Upper lobe of left lung (tissue), 6 donors: ENCODE data around the gene AEBP2. TPM values are rescaled to one million over a fixed set of nuclear protein-coding genes. Genes with fewer than 3 reads are reported as not detected.

ENCODE experiments used
- ATAC-seq, 2 donors: fragments of 200-7000 bp; cut with Tn5 transposase; one replicate each; pipeline ENCODE4 v1.9.1; 2022; ENCODE audit warnings: mild to moderate bottlenecking in 2 of 2, moderate library complexity in 2 of 2; ENCODE audit not compliant: low FRiP score in 2 of 2
- DNase-seq, 2 donors: peaks; one replicate each; pipeline ENCODE4 v3.0.0-alpha.2; 2019 to 2020
- H3K27ac ChIP-seq, 4 donors: fragments of 200-600 bp; sonication (generic); one replicate each; pipeline ENCODE4 v1.5.1; 2016 to 2019
- H3K27me3 ChIP-seq, 4 donors: fragments of 200-600 bp; sonication (generic); one replicate each; pipeline ENCODE4 v1.5.1; 2017 to 2019
- H3K36me3 ChIP-seq, 4 donors: fragments of 200-600 bp; sonication (generic); one replicate each; pipeline ENCODE4 v1.5.1; 2016 to 2019
- H3K4me1 ChIP-seq, 4 donors: fragments of 200-600 bp; sonication (generic); one replicate each; pipeline ENCODE4 v1.5.1; 2018 to 2019
- H3K4me3 ChIP-seq, 4 donors: fragments of 200-600 bp; sonication (generic); one replicate each; pipeline ENCODE4 v1.5.1; 2017 to 2019; ENCODE audit warnings: mild to moderate bottlenecking in 2 of 4, moderate library complexity in 1 of 4
- H3K9me3 ChIP-seq, 4 donors: fragments of 200-600 bp; sonication (generic); one replicate each; pipeline ENCODE4 v1.5.1; 2018 to 2019
- EP300 ChIP-seq, 4 donors: sonication (generic); formaldehyde crosslinking; IDR thresholded peaks; one replicate each; pipeline ENCODE4 v1.5.1; 2017; ENCODE audit warnings: antibody characterized with exemption in 4 of 4, control low read depth in 2 of 4
- POLR2A ChIP-seq, 4 donors: fragments of 450-650 bp; IDR thresholded peaks; one replicate each; pipeline ENCODE4 v1.5.1; 2016 to 2017; ENCODE audit warnings: antibody characterized with exemption in 4 of 4, mild to moderate bottlenecking in 2 of 4
- POLR2AphosphoS5 ChIP-seq, 2 donors: sonication (generic); formaldehyde crosslinking; IDR thresholded peaks; one replicate each; pipeline ENCODE4 v1.5.1; 2017; ENCODE audit warnings: antibody characterized with exemption in 2 of 2
- WGBS, 2 donors: methylation state at CpG; one replicate each; pipeline ENCODE4 v1.1.5; 2017 to 2018; 5-methylcytosine and 5-hydroxymethylcytosine counted together
- total RNA-seq, 6 donors: library from RNA; depleted of rRNA in 4 of 6; stranded (reverse); fragments of >200 nt in 4 of 6; gene quantifications; one replicate each; pipeline versions ENCODE4 v1.1.0 to v1.2.1, GENCODE V29; 2016 to 2021
- TF ChIP-seq, protein P1 (sequence below), 6 experiments: fragments of 450-650 bp in 4 of 6; fragments of 200-600 bp in 2 of 6; sonication (generic) in 2 of 6; IDR thresholded peaks; one replicate each; pipeline ENCODE4 v1.5.1; 2016 to 2019; ENCODE audit warnings: antibody characterized with exemption in 6 of 6
- donor health status: DM: no; HTN: no; CAD: no; lungs with moderate emphysema.
- donor health status: DM: no; HTN: yes; CAD: no; lungs with severe emphysema.

AEBP2 gene
- total RNA-seq, 6 donors from 2014 or later: 27.7 to 73.9 (median 40.6) TPM

DNA sequence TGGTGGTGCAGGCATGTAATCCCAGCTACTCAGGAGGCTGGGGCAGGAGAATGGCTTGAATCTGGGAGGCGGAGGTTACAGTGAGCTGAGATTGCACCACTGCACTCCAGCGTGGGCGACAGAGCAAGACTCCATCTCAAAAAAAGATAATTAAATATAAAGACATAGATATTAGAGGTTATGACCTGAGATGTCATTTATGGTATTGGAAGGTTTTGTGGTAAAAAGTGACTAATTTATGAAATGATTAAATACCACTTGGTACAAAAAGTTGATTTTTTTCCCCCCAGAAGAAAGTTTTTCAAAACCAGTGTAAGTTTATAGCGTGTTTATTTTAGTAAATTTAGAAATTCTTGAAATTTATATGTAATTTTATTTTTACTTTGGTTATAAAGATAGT, 4.3 kb downstream of the AEBP2 start:
- no peak for DNase-seq
- Histone ChIP-seq H3K27me3 (no peaks in the 10 kb centered on the region), H3K4me1 (peaks cover 15 to 32% (median 26%) of the 10 kb centered on the region in 4 donors), H3K9me3 (peaks cover 0 to 5% (median 0%) of the 10 kb centered on the region in 4 donors), H3K27ac (no peak overlapping the region), H3K36me3 (peaks cover 0 to 4% (median 0%) of the 10 kb centered on the region in 4 donors), H3K4me3 (no peak overlapping the region)
- no peak for ATAC-seq
- TF ChIP-seq EP300 (IDR thresholded peaks at IDR 0.05): no peak
- no peak for TF ChIP-seq POLR2A (IDR thresholded peaks at IDR 0.05)
- TF ChIP-seq, protein P1, sequence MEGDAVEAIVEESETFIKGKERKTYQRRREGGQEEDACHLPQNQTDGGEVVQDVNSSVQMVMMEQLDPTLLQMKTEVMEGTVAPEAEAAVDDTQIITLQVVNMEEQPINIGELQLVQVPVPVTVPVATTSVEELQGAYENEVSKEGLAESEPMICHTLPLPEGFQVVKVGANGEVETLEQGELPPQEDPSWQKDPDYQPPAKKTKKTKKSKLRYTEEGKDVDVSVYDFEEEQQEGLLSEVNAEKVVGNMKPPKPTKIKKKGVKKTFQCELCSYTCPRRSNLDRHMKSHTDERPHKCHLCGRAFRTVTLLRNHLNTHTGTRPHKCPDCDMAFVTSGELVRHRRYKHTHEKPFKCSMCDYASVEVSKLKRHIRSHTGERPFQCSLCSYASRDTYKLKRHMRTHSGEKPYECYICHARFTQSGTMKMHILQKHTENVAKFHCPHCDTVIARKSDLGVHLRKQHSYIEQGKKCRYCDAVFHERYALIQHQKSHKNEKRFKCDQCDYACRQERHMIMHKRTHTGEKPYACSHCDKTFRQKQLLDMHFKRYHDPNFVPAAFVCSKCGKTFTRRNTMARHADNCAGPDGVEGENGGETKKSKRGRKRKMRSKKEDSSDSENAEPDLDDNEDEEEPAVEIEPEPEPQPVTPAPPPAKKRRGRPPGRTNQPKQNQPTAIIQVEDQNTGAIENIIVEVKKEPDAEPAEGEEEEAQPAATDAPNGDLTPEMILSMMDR (IDR thresholded peaks at IDR 0.05): no peak
- no peak for TF ChIP-seq POLR2AphosphoS5 (IDR thresholded peaks at IDR 0.05)
- WGBS, 2 donors: 93 to 94% methylated on average over 4 of the region's 4 CpGs

DNA sequence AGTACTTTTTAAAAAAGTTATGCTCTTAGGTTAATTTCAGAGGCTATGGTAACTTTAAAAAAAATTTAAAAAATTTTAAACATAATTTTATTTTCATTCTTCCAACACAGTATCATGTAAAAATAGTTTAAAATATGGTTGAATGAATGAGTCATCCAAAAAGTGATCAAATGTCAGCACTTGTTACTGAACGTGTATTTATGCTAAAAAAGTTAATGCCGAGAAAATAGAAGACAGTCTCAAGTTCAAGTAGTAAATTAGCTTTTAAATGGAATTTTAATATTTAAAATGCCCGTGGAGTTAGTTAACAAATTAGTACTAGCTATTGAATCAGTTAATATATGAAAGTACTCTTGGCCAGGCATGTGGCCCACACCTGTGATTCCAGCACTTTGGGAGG, 4.8 kb downstream of the AEBP2 start:
- no peak overlapping the region for H3K27ac ChIP-seq
- WGBS, 2 donors: 59 to 68% methylated on average over 3 of the region's 3 CpGs
- peaks cover 0 to 4% (median 0%) of the 10 kb centered on the region in 4 donors for H3K36me3 ChIP-seq
- no peaks in the 10 kb centered on the region for H3K27me3 ChIP-seq
- no peak for DNase-seq
- H3K9me3 ChIP-seq: peaks cover 0 to 3% (median 0%) of the 10 kb centered on the region in 4 donors
- no peak for ATAC-seq
- H3K4me3 ChIP-seq: no peak overlapping the region
- TF ChIP-seq POLR2A (IDR thresholded peaks at IDR 0.05) (no peak), EP300 (IDR thresholded peaks at IDR 0.05) (no peak), POLR2AphosphoS5 (IDR thresholded peaks at IDR 0.05) (no peak)
- TF ChIP-seq, protein P1 (IDR thresholded peaks at IDR 0.05): no peak
- peaks cover 15 to 32% (median 28%) of the 10 kb centered on the region in 4 donors for H3K4me1 ChIP-seq

DNA sequence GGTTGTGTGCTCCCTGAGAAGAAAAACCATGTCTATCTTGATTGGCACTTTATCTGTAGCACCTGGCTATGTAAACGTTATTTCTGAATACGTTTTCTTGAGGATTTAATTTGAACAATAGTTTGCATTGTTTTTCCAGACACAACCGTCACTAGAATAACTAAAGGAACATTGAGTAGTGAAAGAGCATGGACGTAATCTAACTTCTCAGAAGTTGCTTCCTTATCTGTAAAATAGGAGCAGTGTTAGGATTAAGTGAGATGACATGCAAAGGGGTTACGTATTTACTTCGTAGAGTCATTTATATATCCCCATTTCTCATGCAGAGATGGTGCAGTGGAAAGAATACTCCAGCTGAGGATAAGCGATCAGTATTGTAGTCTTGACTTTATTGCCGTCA, 8.1 kb downstream of the AEBP2 start:
- Histone ChIP-seq H3K27ac (no peak overlapping the region), H3K27me3 (no peaks in the 10 kb centered on the region), H3K9me3 (no peaks in the 10 kb centered on the region), H3K36me3 (peaks cover 0 to 4% (median 0%) of the 10 kb centered on the region in 4 donors), H3K4me1 (peaks cover 9 to 23% (median 20%) of the 10 kb centered on the region in 4 donors), H3K4me3 (no peak overlapping the region)
- 84 to 87% methylated on average over 8 of the region's 8 CpGs for WGBS, 2 donors
- no peak for TF ChIP-seq POLR2A (IDR thresholded peaks at IDR 0.05)
- TF ChIP-seq, protein P1 (IDR thresholded peaks at IDR 0.05): no peak
- TF ChIP-seq POLR2AphosphoS5 (IDR thresholded peaks at IDR 0.05): no peak
- TF ChIP-seq EP300 (IDR thresholded peaks at IDR 0.05): no peak
- no peak for ATAC-seq
- no peak for DNase-seq

DNA sequence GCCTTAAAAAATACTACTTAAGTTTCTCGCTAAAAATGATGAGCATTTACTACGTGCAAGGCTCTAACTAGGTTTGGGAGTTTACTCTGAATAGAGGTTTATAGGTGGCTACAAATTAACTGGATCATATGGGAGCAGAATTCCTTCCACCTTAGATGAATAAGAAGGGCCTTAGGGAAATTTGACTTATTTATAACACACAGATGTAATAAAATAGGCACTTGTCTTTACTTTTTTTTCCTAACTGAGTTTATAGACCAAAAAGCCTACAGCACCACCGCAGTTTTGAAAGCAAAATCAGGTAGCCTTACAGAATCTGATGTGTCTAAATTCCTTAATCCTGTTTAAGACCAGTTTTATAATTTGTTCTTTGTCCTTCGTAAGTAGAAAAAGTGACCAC, 10.5 kb downstream of the AEBP2 start:
- 89 to 93% methylated on average over 4 of the region's 4 CpGs for WGBS, 2 donors
- no peak for ATAC-seq
- TF ChIP-seq EP300 (IDR thresholded peaks at IDR 0.05) (no peak), POLR2A (IDR thresholded peaks at IDR 0.05) (no peak), POLR2AphosphoS5 (IDR thresholded peaks at IDR 0.05) (no peak)
- TF ChIP-seq, protein P1 (IDR thresholded peaks at IDR 0.05): no peak

DNA sequence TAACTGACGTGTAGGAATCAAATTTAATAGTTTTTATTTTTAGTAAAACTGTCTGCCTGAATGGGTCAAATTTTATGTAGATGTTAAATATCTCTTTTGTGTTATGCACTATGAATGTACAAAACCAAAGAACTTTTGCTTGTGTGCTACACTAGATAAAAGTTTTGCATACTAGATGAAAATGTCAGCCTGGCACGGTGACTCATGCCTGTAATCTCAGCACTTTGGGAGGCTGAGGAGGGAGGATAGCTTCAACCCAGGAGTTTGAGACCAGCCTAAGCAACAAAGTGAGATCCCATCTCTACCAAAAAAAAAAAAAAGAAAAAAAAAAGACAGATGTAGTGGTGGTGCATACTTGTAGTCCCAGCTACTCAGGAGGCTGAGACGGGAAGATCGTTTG, 11.1 kb downstream of the AEBP2 start:
- TF ChIP-seq POLR2AphosphoS5 (IDR thresholded peaks at IDR 0.05): no peak
- TF ChIP-seq POLR2A (IDR thresholded peaks at IDR 0.05): no peak
- TF ChIP-seq, protein P1 (IDR thresholded peaks at IDR 0.05): no peak
- TF ChIP-seq EP300 (IDR thresholded peaks at IDR 0.05): no peak
- 83 to 84% methylated on average over 4 of the region's 4 CpGs for WGBS, 2 donors
- H3K9me3 ChIP-seq: no peaks in the 10 kb centered on the region
- DNase-seq: no peak
- no peaks in the 10 kb centered on the region for H3K27me3 ChIP-seq
- ATAC-seq: no peak
- no peak overlapping the region for H3K27ac ChIP-seq
- peaks cover 4 to 18% (median 9%) of the 10 kb centered on the region in 4 donors for H3K4me1 ChIP-seq
- no peak overlapping the region for H3K4me3 ChIP-seq
- no peaks in the 10 kb centered on the region for H3K36me3 ChIP-seq

More for the DNA sequence above, 10.5 kb downstream of the AEBP2 start:
- no peak overlapping the region for H3K27ac ChIP-seq
- no peaks in the 10 kb centered on the region for H3K36me3 ChIP-seq
- no peaks in the 10 kb centered on the region for H3K9me3 ChIP-seq
- peaks cover 4 to 18% (median 10%) of the 10 kb centered on the region in 4 donors for H3K4me1 ChIP-seq
- no peak overlapping the region for H3K4me3 ChIP-seq
- H3K27me3 ChIP-seq: no peaks in the 10 kb centered on the region
- no peak for DNase-seq
